K562 (cell line): Measurements from ENCODE around the gene RNASET2. TPM values are rescaled to one million over a fixed set of nuclear protein-coding genes. Genes with fewer than 3 reads are reported as not detected.

Experiments used
- BRF1 ChIP-seq: IDR thresholded peaks from 3 replicates; pipeline ENCODE4 v1.6.1; 2011; ENCODE audit warnings: borderline replicate concordance, mild to moderate bottlenecking; ENCODE audit not compliant: insufficient read length; ENCODE audit errors: extremely low read depth
- C11orf30 ChIP-seq: fragments of 450-650 bp; IDR thresholded peaks from 2 replicates; pipeline ENCODE4 v1.6.1; 2016; ENCODE audit warnings: low read depth, mild to moderate bottlenecking
- CBX2 ChIP-seq: fragments of 200-600 bp; sonication (generic); IDR thresholded peaks from one replicate; pipeline ENCODE4 v1.6.1; 2012; ENCODE audit warnings: mild to moderate bottlenecking, low read length, inconsistent platforms; ENCODE audit not compliant: insufficient read depth, poor library complexity, severe bottlenecking
- CXXC5 ChIP-seq: fragments of 250-450 bp; sonication (Bioruptor Pico); IDR thresholded peaks from 2 replicates; pipeline ENCODE4 v1.8.0; 2022; ENCODE audit warnings: inconsistent platforms, mild to moderate bottlenecking, moderate library complexity
- GTF3C2 ChIP-seq: IDR thresholded peaks from 3 replicates; pipeline ENCODE4 v1.6.1; 2011; ENCODE audit warnings: borderline replicate concordance, mild to moderate bottlenecking, moderate library complexity; ENCODE audit not compliant: insufficient read length; ENCODE audit errors: extremely low read depth
- HDAC2 ChIP-seq: fragments of 450-650 bp; IDR thresholded peaks from 2 replicates; pipeline ENCODE4 v1.6.1; 2016; ENCODE audit warnings: mild to moderate bottlenecking
- KAT8 ChIP-seq: fragments of 450-650 bp; IDR thresholded peaks from 2 replicates; pipeline ENCODE4 v1.6.1; 2016; ENCODE audit warnings: low read depth, mild to moderate bottlenecking
- MBD2 ChIP-seq: sonication (generic); IDR thresholded peaks from 2 replicates; pipeline ENCODE4 v1.6.1; 2016; ENCODE audit warnings: low read depth, borderline replicate concordance
- MCM2 ChIP-seq: fragments of 450-650 bp; IDR thresholded peaks from 2 replicates; pipeline ENCODE4 v1.6.1; 2017; ENCODE audit warnings: low read depth, mild to moderate bottlenecking
- NFE2 ChIP-seq: IDR thresholded peaks from 2 replicates; pipeline ENCODE4 v1.6.1; 2014; ENCODE audit warnings: antibody characterized with exemption, low read depth
- NFIC ChIP-seq: fragments of 450-650 bp; IDR thresholded peaks from 2 replicates; pipeline ENCODE4 v1.6.1; 2017; ENCODE audit warnings: mild to moderate bottlenecking, inconsistent platforms
- NR3C1 ChIP-seq: sonication (generic); formaldehyde crosslinking; IDR thresholded peaks from 2 replicates; pipeline ENCODE4 v1.8.1; 2022; ENCODE audit warnings: missing genetic modification reagents
- NUFIP1 ChIP-seq: fragments of 450-650 bp; IDR thresholded peaks from 2 replicates; pipeline ENCODE4 v1.6.1; 2018; ENCODE audit not compliant: partially characterized antibody
- PTTG1 ChIP-seq: fragments of 450-650 bp; IDR thresholded peaks from 2 replicates; pipeline ENCODE4 v1.6.1; 2016; ENCODE audit warnings: low read depth, mild to moderate bottlenecking, missing genetic modification characterization, missing compliant biosample characterization
- RBM25 ChIP-seq: fragments of 200-400 bp; formaldehyde crosslinking; IDR thresholded peaks from 2 replicates; pipeline ENCODE4 v1.6.1; 2018; ENCODE audit warnings: low read length, low read depth, moderate library complexity; ENCODE audit not compliant: severe bottlenecking
- RFX7 ChIP-seq: fragments of 250-450 bp; sonication (Bioruptor Pico); IDR thresholded peaks from 2 replicates; pipeline ENCODE4 v1.5.1; 2021; ENCODE audit warnings: mild to moderate bottlenecking
- SNRNP70 ChIP-seq: fragments of 200-400 bp; formaldehyde crosslinking; optimal IDR thresholded peaks from 2 replicates; pipeline ENCODE3; 2017; ENCODE audit warnings: low read depth, low read length
- TAF1 ChIP-seq: IDR thresholded peaks from 2 replicates; pipeline ENCODE4 v1.6.1; 2011; ENCODE audit warnings: mild to moderate bottlenecking, low read length, moderate library complexity; ENCODE audit not compliant: insufficient read depth, control insufficient read depth, severe bottlenecking; ENCODE audit errors: extremely low read depth
- USF1 ChIP-seq: sonication (generic); formaldehyde crosslinking; IDR thresholded peaks from 2 replicates; pipeline ENCODE4 v1.9.0; 2022; ENCODE audit warnings: mild to moderate bottlenecking, missing genetic modification reagents
- ZBTB2 ChIP-seq: fragments of 450-650 bp; IDR thresholded peaks from 2 replicates; pipeline ENCODE4 v1.6.1; 2016; ENCODE audit warnings: antibody characterized with exemption
- ZNF175 ChIP-seq: fragments of 200-800 bp; sonication (Bioruptor generic); IDR thresholded peaks from 2 replicates; pipeline ENCODE4 v1.6.1; 2016; ENCODE audit warnings: low read depth, mild to moderate bottlenecking, missing genetic modification characterization, missing compliant biosample characterization
- ZNF354B ChIP-seq: fragments of 250-450 bp; sonication (Bioruptor Pico); IDR thresholded peaks from 2 replicates; pipeline ENCODE4 v1.4.0; 2020
- ZNF79 ChIP-seq: fragments of 250-450 bp; sonication (Bioruptor Pico); IDR thresholded peaks from 2 replicates; pipeline ENCODE4 v1.4.0; 2020; ENCODE audit warnings: low read depth, mild to moderate bottlenecking, moderate library complexity
- polyA plus RNA-seq, 8 experiments: library from polyadenylated mRNA; depleted of rRNA in 4 of 8; stranded (reverse) in 5 of 8; unstranded in 3 of 8; fragments of >200 nt; fragmentation: Nextera tagmentation in 2 of 8; fragmentation: Illumina TruSeq in 1 of 8; extraction: Ambion mirVana in 2 of 8; extraction: Trizol in 1 of 8; gene quantifications; 2 replicates each; pipeline versions ENCODE4 v1.2.1 to v1.2.3, GENCODE V29; 2011 to 2014; ENCODE audit warnings: inconsistent platforms in 1 of 8, missing spikeins in 1 of 8
- total RNA-seq, 7 experiments: library from RNA; depleted of rRNA in 6 of 7; stranded (reverse); fragments of >200 nt in 6 of 7; fragmentation: Illumina TruSeq in 2 of 7; extraction: Trizol in 2 of 7; gene quantifications; 2 replicates each; pipeline versions ENCODE4 v1.2.1 to v1.2.3, GENCODE V29; 2011 to 2021; ENCODE audit warnings: low replicate concordance in 1 of 7

The RNASET2 gene
- total and polyA plus RNA-seq, 9 of the 15 experiments (the other 6 are each of a cell fraction or from before 2014, with no cell fraction given) = 7.4 to 141 (median 91.3) TPM

- TF ChIP-seq USF1 (CRISPR knock-in tag) (peak; percentile 70; the same call in 1 of the 2 replicates), C11orf30 (no peak), NFE2 (peak; percentile 4; the same call in 1 of the 2 replicates), MCM2 (no peak), PTTG1 (tag) (no peak), HDAC2 (no peak), NR3C1 (CRISPR knock-in tag) (no peak), BRF1 (no peak), RBM25 (no peak), SNRNP70 (no peak), NFIC (no peak), ZBTB2 (no peak), GTF3C2 (no peak), CBX2 (no peak), MBD2 (0 out of 2 replicates have a peak, but pooled peaks have one; percentile 17), ZNF175 (no peak), NUFIP1 (no peak), ZNF354B (CRISPR knock-in tag) (no peak), RFX7 (CRISPR knock-in tag) (no peak), CXXC5 (CRISPR knock-in tag) (peak; percentile 68), TAF1 (peak; percentile 52), KAT8 (no peak), ZNF79 (CRISPR knock-in tag) (no peak)
These were observed at the start of gene RNASET2 (continued) for GRCh38 chr6:166956444-166957086.
